ENCODE data around the gene ZNRF2. TPM values are rescaled to one million over a fixed set of nuclear protein-coding genes. Genes with fewer than 3 reads are reported as not detected.

Gene ZNRF2
- total and polyA plus RNA-seq, 2 of the 4 experiments (the other 2 are of a cell fraction): 0.31 to 0.54 TPM

GRCh38 chr7:30272126-30272525 lies 12.3 kb upstream of the ZNRF2 start:
- DNase-seq (no peak), ATAC-seq (ENCODE audit: low read depth) (no peak)
- H3K4me3 ChIP-seq (ENCODE audit: insufficient read depth, low read depth, low read length): no peak overlapping the region
- H3K27ac ChIP-seq (ENCODE audit: insufficient read depth, low read length): no peak overlapping the region
- TF ChIP-seq RFX5 (IDR thresholded peaks at IDR 0.05; ENCODE audit: low read depth, low read length) (no peak), SMC3 (IDR thresholded peaks at IDR 0.05; ENCODE audit: low read depth, low read length) (no peak), CTCF (conservative IDR thresholded peaks at IDR 0.05; ENCODE audit: low read depth, low read length) (no peak), CHD1 (IDR thresholded peaks at IDR 0.05; ENCODE audit: low read depth, low read length) (no peak), FOS (IDR thresholded peaks at IDR 0.05; ENCODE audit: low read depth, low read length) (no peak), RCOR1 (IDR thresholded peaks at IDR 0.05; ENCODE audit: insufficient replicate concordance, low read length) (no peak), MXI1 (IDR thresholded peaks at IDR 0.05; ENCODE audit: borderline replicate concordance, low read depth, low read length) (no peak), POLR2A (IDR thresholded peaks at IDR 0.05; ENCODE audit: low read depth, low read length) (no peak), USF2 (IDR thresholded peaks at IDR 0.05; ENCODE audit: low read depth, low read length) (no peak), MAZ (IDR thresholded peaks at IDR 0.05; ENCODE audit: borderline replicate concordance, low read depth, low read length) (no peak), MAFK (IDR thresholded peaks at IDR 0.05; ENCODE audit: low read depth, low read length) (no peak), ELK1 (IDR thresholded peaks at IDR 0.05; ENCODE audit: borderline replicate concordance, low read depth, low read length) (no peak)
- no CpG with 5 or more reads among the region's 2 CpGs for WGBS, 2 experiments (ENCODE audit: extremely low coverage in 2 of 2, insufficient read length in 1 of 2)
- no peak overlapping the region for H2AK5ac ChIP-seq (ENCODE audit: low read depth, low read length)
- intact Hi-C loops (cut with micrococcal nuclease) (loop anchor here (10.0 kb wide), 1 partner anchor 233 kb away; the partner anchor contains the start of gene GGCT), in situ Hi-C loops (cut with MboI; ENCODE audit: low sequenced_read_pairs) (loop anchor here (10.0 kb wide), 1 partner anchor 107 kb away; no protein-coding TSS in a partner anchor), dilution Hi-C loops (cut with HindIII; ENCODE audit: low sequenced_read_pairs, unreplicated experiment) (no loop called here)
- H3K14ac ChIP-seq (replicated peaks; ENCODE audit: low read depth, low read length): no peak overlapping the region
- no peaks in the 10 kb centered on the region for H3K9me3 ChIP-seq (ENCODE audit: control insufficient read depth, insufficient read depth, low read length)
- H4K5ac ChIP-seq (ENCODE audit: low read depth, low read length): no peak overlapping the region
- peaks cover 30% of the 10 kb centered on the region for H3K27me3 ChIP-seq (ENCODE audit: control insufficient read depth, insufficient read depth, low read length)
- no peak overlapping the region for H3K56ac ChIP-seq (ENCODE audit: extremely low read depth, insufficient read depth, low read length)
- no peak overlapping the region for H3K23ac ChIP-seq (ENCODE audit: low read depth, low read length)
- H3K4ac ChIP-seq (ENCODE audit: low read depth, low read length): no peak overlapping the region
- H2BK120ac ChIP-seq (ENCODE audit: low read depth, low read length): no peak overlapping the region
- no peak overlapping the region for H2BK5ac ChIP-seq (ENCODE audit: low read depth, low read length, poor library complexity, severe bottlenecking)
- no peak overlapping the region for H3K9ac ChIP-seq (ENCODE audit: low read depth, low read length)
- H4K20me1 ChIP-seq (ENCODE audit: insufficient read depth, low read length): no peaks in the 10 kb centered on the region
- no peak overlapping the region for H2BK20ac ChIP-seq (ENCODE audit: low read depth, low read length)
- BruUV-seq (replicated peaks): no TSS peak
- no peak overlapping the region for H3K4me2 ChIP-seq (ENCODE audit: low read depth, low read length)
- H3K9me1 ChIP-seq (ENCODE audit: insufficient read depth, low read length): no peaks in the 10 kb centered on the region
- H4K8ac ChIP-seq (ENCODE audit: low read depth in 2 of 2, low read length in 2 of 2): no peak overlapping the region
- H3K18ac ChIP-seq (ENCODE audit: low read depth, low read length): no peak overlapping the region
- H3K4me1 ChIP-seq (ENCODE audit: control insufficient read depth, insufficient read depth, low read length): no peaks in the 10 kb centered on the region
- H3K79me1 ChIP-seq (ENCODE audit: low read depth in 1 of 2, low read length in 2 of 2): no peaks in the 10 kb centered on the region
- H2AFZ ChIP-seq (replicated peaks; ENCODE audit: low read length, poor library complexity): no peak overlapping the region
- ChIA-PET POLR2A (ENCODE audit: unreplicated experiment) (no interaction called here), CTCF (interaction anchor here (0.8 kb wide), 1 partner anchor 126 kb away, joined by 3 read pairs; no protein-coding TSS in a partner anchor)
- H2AK9ac ChIP-seq (replicated peaks; ENCODE audit: low read depth, low read length, poor library complexity): no peak overlapping the region
- no peak overlapping the region for H2BK15ac ChIP-seq (ENCODE audit: low read depth, low read length)
- H4K91ac ChIP-seq (ENCODE audit: insufficient read depth, low read depth, low read length): no peak overlapping the region
- H3K36me3 ChIP-seq (ENCODE audit: control insufficient read depth, insufficient read depth, low read length): no peaks in the 10 kb centered on the region

Data from IMR-90 (cell line).